Measurements from ENCODE around the gene CDKN1B.
"Not testable (repeated sequence)": the region's sequence is repeated elsewhere in the genome, so short reads cannot be mapped to it uniquely, and the experiment has no call there.

The CDKN1B gene

GRCh38 chr12:12725956-12726554 lies 8.9 kb downstream of the CDKN1B start:
- H3K27me3 ChIP-seq (ENCODE audit: insufficient read depth, low read length), result peaks cover 38% of the 10 kb centered on the region
- H3K9ac ChIP-seq (ENCODE audit: low read depth, low read length), result peak overlapping the region; percentile 84; the same call in 1 of the 2 replicates
- peaks cover 15% of the 10 kb centered on the region for H3K36me3 ChIP-seq (ENCODE audit: insufficient read depth, low read depth, low read length)
- H3K4me3 ChIP-seq (ENCODE audit: low read length), result peak overlapping the region; percentile 90
- no peaks in the 10 kb centered on the region for H3K4me1 ChIP-seq (ENCODE audit: insufficient read depth, low read length)
- no peaks in the 10 kb centered on the region for H3K9me3 ChIP-seq (ENCODE audit: insufficient read depth, low read depth, low read length)
- peak overlapping the region; percentile 56 for H3K27ac ChIP-seq (ENCODE audit: low read length)

- Histone ChIP-seq H3K4me3 (ENCODE audit: low read length) (peak overlapping the region; percentile 90), H3K9ac (ENCODE audit: low read depth, low read length) (peak overlapping the region; percentile 84; the same call in 1 of the 2 replicates), H3K27ac (ENCODE audit: low read length) (no peak overlapping the region), H3K36me3 (ENCODE audit: insufficient read depth, low read depth, low read length) (peaks cover 9% of the 10 kb centered on the region; the same call in 1 of the 2 replicates), H3K4me1 (ENCODE audit: insufficient read depth, low read length) (no peaks in the 10 kb centered on the region), H3K27me3 (ENCODE audit: insufficient read depth, low read length) (peaks cover 32% of the 10 kb centered on the region), H3K9me3 (ENCODE audit: insufficient read depth, low read depth, low read length) (no peaks in the 10 kb centered on the region)
Observed at GRCh38 chr12:12726555-12727093, 9.5 kb downstream of the CDKN1B start.

DNA sequence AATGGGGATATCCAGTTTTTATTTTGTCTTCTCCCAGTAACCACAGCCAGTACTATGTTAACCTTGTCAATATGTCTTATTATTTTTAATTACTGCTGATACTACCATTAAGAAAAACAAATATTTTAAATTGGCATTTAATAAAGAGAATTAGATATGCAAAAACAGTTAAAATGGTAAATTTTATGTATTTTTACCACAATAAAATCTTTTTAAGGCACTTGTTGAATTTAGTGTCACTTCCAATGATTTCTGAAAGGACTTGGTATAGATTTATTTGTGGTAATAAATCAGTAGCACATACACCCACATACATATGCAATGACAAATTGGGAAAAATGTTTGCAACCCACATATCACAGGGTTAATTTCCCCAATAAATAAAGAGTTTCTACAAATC lies 14.0 kb downstream of the CDKN1B start:
- Histone ChIP-seq H3K4me1 (ENCODE audit: insufficient read depth, low read length) (peaks cover 3% of the 10 kb centered on the region; the same call in 1 of the 2 replicates), H3K9ac (ENCODE audit: low read depth, low read length) (no peak overlapping the region), H3K27ac (ENCODE audit: low read length) (no peak overlapping the region), H3K9me3 (ENCODE audit: insufficient read depth, low read depth, low read length) (no peaks in the 10 kb centered on the region), H3K36me3 (ENCODE audit: insufficient read depth, low read depth, low read length) (no peaks in the 10 kb centered on the region), H3K4me3 (ENCODE audit: low read length) (no peak overlapping the region), H3K27me3 (ENCODE audit: insufficient read depth, low read length) (peaks cover 8% of the 10 kb centered on the region)

DNA sequence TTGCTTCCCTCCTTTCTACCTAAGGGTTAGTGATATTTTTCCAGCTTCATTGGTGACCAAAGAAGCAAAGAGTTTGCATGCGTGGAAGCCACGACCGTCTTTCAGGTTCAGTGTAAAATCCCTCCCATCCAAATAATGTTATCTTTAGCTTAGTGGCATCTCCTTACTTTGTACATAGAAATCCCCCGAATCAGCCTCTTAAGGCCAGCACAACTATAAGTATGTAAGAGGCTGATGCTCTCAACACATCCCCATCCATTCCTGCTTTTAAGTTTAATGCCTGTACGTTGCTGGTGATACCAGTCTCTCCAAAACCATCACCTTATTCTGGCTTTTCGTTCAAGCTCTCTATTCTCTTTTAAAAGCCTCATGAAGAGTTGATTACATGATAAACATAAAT lies 14.6 kb downstream of the CDKN1B start:
- Histone ChIP-seq H3K4me1 (ENCODE audit: insufficient read depth, low read length) (peaks cover 3% of the 10 kb centered on the region; the same call in 1 of the 2 replicates), H3K27ac (ENCODE audit: low read length) (no peak overlapping the region), H3K27me3 (ENCODE audit: insufficient read depth, low read length) (peaks cover 2% of the 10 kb centered on the region; the same call in 1 of the 2 replicates), H3K9ac (ENCODE audit: low read depth, low read length) (no peak overlapping the region), H3K4me3 (ENCODE audit: low read length) (no peak overlapping the region), H3K36me3 (ENCODE audit: insufficient read depth, low read depth, low read length) (no peaks in the 10 kb centered on the region), H3K9me3 (ENCODE audit: insufficient read depth, low read depth, low read length) (no peaks in the 10 kb centered on the region)

GRCh38 chr12:12733118-12733517 lies 15.9 kb downstream of the CDKN1B start:
- H3K9me3 ChIP-seq (ENCODE audit: insufficient read depth, low read depth, low read length), result no peaks in the 10 kb centered on the region
- H3K4me3 ChIP-seq (ENCODE audit: low read length), result no peak overlapping the region
- H3K4me1 ChIP-seq (ENCODE audit: insufficient read depth, low read length), result peaks cover 3% of the 10 kb centered on the region; the same call in 1 of the 2 replicates
- no peaks in the 10 kb centered on the region for H3K27me3 ChIP-seq (ENCODE audit: insufficient read depth, low read length)
- H3K36me3 ChIP-seq (ENCODE audit: insufficient read depth, low read depth, low read length), result no peaks in the 10 kb centered on the region
- no peak overlapping the region for H3K9ac ChIP-seq (ENCODE audit: low read depth, low read length)
- no peak overlapping the region for H3K27ac ChIP-seq (ENCODE audit: low read length)

- Histone ChIP-seq H3K4me3 (ENCODE audit: low read length) (no peak overlapping the region), H3K4me1 (ENCODE audit: insufficient read depth, low read length) (peaks cover 3% of the 10 kb centered on the region; the same call in 1 of the 2 replicates), H3K27ac (ENCODE audit: low read length) (no peak overlapping the region), H3K27me3 (ENCODE audit: insufficient read depth, low read length) (no peaks in the 10 kb centered on the region), H3K36me3 (ENCODE audit: insufficient read depth, low read depth, low read length) (no peaks in the 10 kb centered on the region), H3K9ac (ENCODE audit: low read depth, low read length) (no peak overlapping the region), H3K9me3 (ENCODE audit: insufficient read depth, low read depth, low read length) (no peaks in the 10 kb centered on the region)
Observed at GRCh38 chr12:12734054-12734453, 16.9 kb downstream of the CDKN1B start.

- Histone ChIP-seq H3K27ac (ENCODE audit: low read length) (no peak overlapping the region), H3K4me1 (ENCODE audit: insufficient read depth, low read length) (peaks cover 3% of the 10 kb centered on the region; the same call in 1 of the 2 replicates), H3K36me3 (ENCODE audit: insufficient read depth, low read depth, low read length) (no peaks in the 10 kb centered on the region), H3K9me3 (ENCODE audit: insufficient read depth, low read depth, low read length) (no peaks in the 10 kb centered on the region), H3K27me3 (ENCODE audit: insufficient read depth, low read length) (no peaks in the 10 kb centered on the region), H3K9ac (ENCODE audit: low read depth, low read length) (peak overlapping the region; percentile 28; the same call in 1 of the 2 replicates), H3K4me3 (ENCODE audit: low read length) (no peak overlapping the region)
Observed at GRCh38 chr12:12734561-12735071, 17.4 kb downstream of the CDKN1B start.

- Histone ChIP-seq H3K36me3 (ENCODE audit: insufficient read depth, low read depth, low read length) (no peaks in the 10 kb centered on the region), H3K9ac (ENCODE audit: low read depth, low read length) (peak overlapping the region; percentile 12; the same call in 1 of the 2 replicates), H3K9me3 (ENCODE audit: insufficient read depth, low read depth, low read length) (no peaks in the 10 kb centered on the region), H3K27ac (ENCODE audit: low read length) (no peak overlapping the region), H3K4me3 (ENCODE audit: low read length) (no peak overlapping the region), H3K27me3 (ENCODE audit: insufficient read depth, low read length) (no peaks in the 10 kb centered on the region), H3K4me1 (ENCODE audit: insufficient read depth, low read length) (peaks cover 3% of the 10 kb centered on the region; the same call in 1 of the 2 replicates)
Observed at GRCh38 chr12:12735301-12735700, 18.1 kb downstream of the CDKN1B start.

DNA sequence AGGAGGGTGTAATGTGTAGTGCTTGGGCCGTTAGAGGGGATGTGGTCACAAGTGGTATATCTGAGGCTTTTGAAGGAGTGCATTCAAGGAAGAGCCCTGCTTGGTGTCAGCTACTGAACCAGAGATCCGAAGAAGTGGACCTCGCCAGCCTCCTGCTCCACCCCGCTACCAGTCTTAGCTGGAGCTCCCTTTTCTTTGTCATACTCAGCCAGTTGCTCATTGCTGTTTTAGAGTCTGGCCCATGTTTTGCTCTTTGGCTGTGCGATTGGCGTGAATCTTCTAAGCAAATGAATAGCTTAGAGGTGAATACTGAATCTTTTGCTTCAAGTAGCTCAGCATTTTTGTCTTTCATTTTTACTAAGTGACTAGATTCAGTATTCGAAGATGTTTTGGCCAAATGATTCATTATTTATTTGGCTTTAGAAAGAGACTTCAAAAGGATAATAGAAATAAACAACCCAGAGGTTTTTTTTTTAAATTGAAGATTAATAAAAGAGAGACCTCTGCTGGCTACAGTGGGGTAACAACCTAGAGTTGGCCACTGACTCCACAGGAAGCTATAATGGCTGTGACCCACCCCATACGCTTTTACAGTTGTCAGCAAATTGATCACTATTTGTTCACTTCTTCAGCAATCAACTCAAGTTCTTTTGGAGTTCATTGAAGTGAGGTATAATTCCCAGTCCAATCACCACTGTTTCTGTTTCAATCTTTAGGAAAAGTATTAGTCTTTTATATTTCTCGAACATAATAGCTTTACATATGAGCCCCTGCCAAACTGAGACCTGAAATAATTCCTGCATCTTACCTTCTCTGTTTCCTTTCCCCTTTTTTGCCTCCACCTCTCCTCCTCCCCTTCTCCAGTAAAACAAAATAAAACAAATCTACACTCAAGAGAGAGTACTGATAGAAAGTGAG lies 19.9 kb downstream of the CDKN1B start:
- H3K9ac ChIP-seq (ENCODE audit: low read depth, low read length), result no peak overlapping the region
- no peaks in the 10 kb centered on the region for H3K36me3 ChIP-seq (ENCODE audit: insufficient read depth, low read depth, low read length)
- no peaks in the 10 kb centered on the region for H3K9me3 ChIP-seq (ENCODE audit: insufficient read depth, low read depth, low read length)
- H3K27me3 ChIP-seq (ENCODE audit: insufficient read depth, low read length), result no peaks in the 10 kb centered on the region
- no peak overlapping the region for H3K4me3 ChIP-seq (ENCODE audit: low read length)
- H3K27ac ChIP-seq (ENCODE audit: low read length), result no peak overlapping the region
- peaks cover 3% of the 10 kb centered on the region; the same call in 1 of the 2 replicates for H3K4me1 ChIP-seq (ENCODE audit: insufficient read depth, low read length)

DNA sequence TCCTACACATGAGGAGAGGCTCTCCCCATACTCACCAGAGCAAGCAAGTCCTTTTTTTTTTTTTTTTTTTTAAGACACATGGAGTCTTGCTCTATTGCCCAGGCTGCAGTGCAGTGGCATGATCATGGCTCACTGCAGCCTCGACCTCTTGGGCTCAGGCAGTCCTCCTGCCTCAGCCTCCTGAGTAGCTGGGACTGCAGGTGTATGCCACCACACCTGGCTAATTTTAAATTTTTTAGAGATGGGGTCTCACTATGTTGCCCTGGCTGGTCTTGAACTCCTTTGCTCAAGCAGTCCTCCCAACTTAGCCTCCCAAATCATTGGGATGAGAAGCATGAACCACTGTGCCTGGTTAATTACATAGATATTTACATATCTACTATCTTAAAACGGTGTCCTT lies 21.0 kb downstream of the CDKN1B start:
- H3K9me3 ChIP-seq (ENCODE audit: insufficient read depth, low read depth, low read length); H3K4me3 ChIP-seq (ENCODE audit: low read length); H3K27ac ChIP-seq (ENCODE audit: low read length); H3K4me1 ChIP-seq (ENCODE audit: insufficient read depth, low read length); H3K27me3 ChIP-seq (ENCODE audit: insufficient read depth, low read length); H3K36me3 ChIP-seq (ENCODE audit: insufficient read depth, low read depth, low read length); H3K9ac ChIP-seq (ENCODE audit: low read depth, low read length): not testable (repeated sequence)

DNA sequence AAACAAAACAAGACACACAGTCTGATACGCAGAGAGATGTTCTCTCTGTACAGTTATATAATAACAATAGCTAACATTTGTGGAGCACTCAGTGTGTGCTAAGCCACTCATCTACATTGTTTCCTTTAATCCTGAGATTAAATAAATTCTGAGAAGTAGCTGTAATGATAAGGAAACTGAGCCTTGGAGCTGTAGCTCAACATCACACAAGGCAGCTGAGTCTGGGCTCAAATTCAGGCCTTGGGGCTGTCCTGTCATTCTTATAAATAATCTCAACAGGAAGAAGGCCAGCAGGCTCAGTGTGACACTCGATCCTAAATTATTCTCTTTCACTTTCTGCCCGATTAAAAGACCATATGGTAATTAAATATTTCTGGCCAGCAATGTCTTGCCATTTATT lies 24.5 kb downstream of the CDKN1B start:
- Histone ChIP-seq H3K4me3 (ENCODE audit: low read length) (no peak overlapping the region), H3K27ac (ENCODE audit: low read length) (no peak overlapping the region), H3K9me3 (ENCODE audit: insufficient read depth, low read depth, low read length) (no peaks in the 10 kb centered on the region), H3K4me1 (ENCODE audit: insufficient read depth, low read length) (no peaks in the 10 kb centered on the region; the same call in 1 of the 2 replicates), H3K27me3 (ENCODE audit: insufficient read depth, low read length) (no peaks in the 10 kb centered on the region), H3K9ac (ENCODE audit: low read depth, low read length) (no peak overlapping the region), H3K36me3 (ENCODE audit: insufficient read depth, low read depth, low read length) (no peaks in the 10 kb centered on the region)
